Uterus (tissue), 4 donors: ENCODE results near the gene CITED4. TPM values are rescaled to one million over a fixed set of nuclear protein-coding genes. Genes with fewer than 3 reads are reported as not detected.

Experiments used
- DNase-seq, 2 donors: peaks; one replicate each; pipeline ENCODE4 v3.0.0-alpha.2; 2019 to 2020
- H3K27ac ChIP-seq, 2 donors: fragments of 200-600 bp; sonication (generic); 1 replicate in 1 of 2; 2 replicates in 1 of 2; pipeline ENCODE4 v1.5.1; 2016 to 2018
- H3K27me3 ChIP-seq, 2 donors: fragments of 200-600 bp; sonication (generic); one replicate each; pipeline ENCODE4 v1.5.1; 2018 to 2019; ENCODE audit warnings: control low read depth in 1 of 2
- H3K36me3 ChIP-seq, 2 donors: fragments of 200-600 bp; sonication (generic); one replicate each; pipeline ENCODE4 v1.5.1; 2019; ENCODE audit warnings: control low read depth in 1 of 2
- H3K4me1 ChIP-seq, 2 donors: fragments of 200-600 bp; sonication (generic); one replicate each; pipeline ENCODE4 v1.5.1; 2018 to 2019; ENCODE audit warnings: control low read depth in 1 of 2
- H3K4me3 ChIP-seq, 2 donors: fragments of 200-600 bp; sonication (generic); 1 replicate in 1 of 2; 2 replicates in 1 of 2; pipeline ENCODE4 v1.5.1; 2018 to 2019; ENCODE audit warnings: mild to moderate bottlenecking in 1 of 2
- H3K9me3 ChIP-seq, 2 donors: fragments of 200-600 bp; sonication (generic); one replicate each; pipeline ENCODE4 v1.5.1; 2019; ENCODE audit warnings: control low read depth in 1 of 2
- POLR2A ChIP-seq, 2 donors: fragments of 450-650 bp; IDR thresholded peaks; one replicate each; pipeline ENCODE4 v1.6.1; 2016; ENCODE audit warnings: antibody characterized with exemption in 2 of 2, mild to moderate bottlenecking in 1 of 2, moderate library complexity in 1 of 2
- intact Hi-C: fragments of 100-400 bp; cut with DNase I; formaldehyde crosslinking; loops from one replicate; pipeline ENCODE4 v1.15.1; 2023; ENCODE audit warnings: low total_unique reads
- total RNA-seq, 4 donors: library from RNA; depleted of rRNA in 3 of 4; stranded (reverse); fragments of >200 nt in 3 of 4; gene quantifications; one replicate each; pipeline versions ENCODE4 v1.1.0 to v1.2.4, GENCODE V29; 2014 to 2023
- TF ChIP-seq, protein P1 (sequence below), 4 experiments: fragments of 200-600 bp in 2 of 4; fragments of 450-650 bp in 2 of 4; sonication (generic) in 2 of 4; IDR thresholded peaks; one replicate each; pipeline ENCODE4 v1.5.1; 2016 to 2019; ENCODE audit warnings: antibody characterized with exemption in 4 of 4, mild to moderate bottlenecking in 2 of 4, moderate library complexity in 1 of 4
- donor health status: DM: yes; HTN: yes; CAD: no.

Gene CITED4
- total RNA-seq, 4 donors from 2014 or later, result 4.1 to 99.9 (median 19.9) TPM

DNA sequence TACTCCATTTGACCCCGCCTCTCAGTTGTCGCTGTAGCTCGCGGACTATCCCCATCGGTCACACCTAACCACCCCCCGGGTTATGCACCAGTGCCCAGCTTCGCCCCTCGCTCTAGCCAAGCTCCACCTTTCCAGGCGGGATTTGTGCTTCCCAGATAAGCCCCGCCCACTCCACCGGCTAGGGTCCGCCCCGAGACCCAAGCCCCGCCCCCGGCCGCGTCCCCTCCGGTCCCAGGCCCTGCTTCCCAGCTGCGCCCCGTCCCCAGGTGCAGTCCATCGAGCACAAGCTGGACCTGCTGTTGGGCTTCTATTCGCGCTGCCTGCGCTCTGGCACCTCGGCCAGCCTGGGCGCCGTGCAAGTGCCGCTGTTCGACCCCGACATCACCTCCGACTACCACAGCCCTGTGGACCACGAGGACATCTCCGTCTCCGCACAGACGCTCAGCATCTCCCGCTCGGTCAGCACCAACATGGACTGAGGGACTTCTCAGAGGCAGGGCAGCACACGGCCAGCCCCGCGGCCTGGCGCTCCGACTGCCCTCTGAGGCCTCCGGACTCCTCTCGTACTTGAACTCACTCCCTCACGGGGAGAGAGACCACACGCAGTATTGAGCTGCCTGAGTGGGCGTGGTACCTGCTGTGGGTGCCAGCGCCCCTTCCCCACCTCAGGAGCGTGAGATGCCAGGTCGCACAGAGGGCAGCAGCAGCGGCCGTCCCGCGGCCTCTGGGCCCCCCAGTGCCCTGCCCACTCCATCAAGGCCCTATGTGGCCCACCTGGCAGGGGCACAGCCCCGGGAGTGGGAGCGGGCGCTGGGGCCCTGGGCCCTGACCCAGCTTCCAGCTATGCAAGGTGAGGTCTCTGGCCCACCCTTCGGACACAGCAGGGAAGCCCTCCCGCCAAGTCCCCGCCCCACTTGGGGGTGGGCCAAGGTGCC lies 23.9 kb downstream of the CITED4 start:
- H3K36me3 ChIP-seq, result no peaks in the 10 kb centered on the region
- no peaks in the 10 kb centered on the region for H3K27me3 ChIP-seq
- no peaks in the 10 kb centered on the region for H3K9me3 ChIP-seq
- no peak for TF ChIP-seq POLR2A (IDR thresholded peaks at IDR 0.05)
- no peak overlapping the region for H3K4me3 ChIP-seq
- H3K27ac ChIP-seq, result no peak overlapping the region
- H3K4me1 ChIP-seq, result no peaks in the 10 kb centered on the region
- DNase-seq, result no peak
- intact Hi-C loops, result no loop called here

DNA sequence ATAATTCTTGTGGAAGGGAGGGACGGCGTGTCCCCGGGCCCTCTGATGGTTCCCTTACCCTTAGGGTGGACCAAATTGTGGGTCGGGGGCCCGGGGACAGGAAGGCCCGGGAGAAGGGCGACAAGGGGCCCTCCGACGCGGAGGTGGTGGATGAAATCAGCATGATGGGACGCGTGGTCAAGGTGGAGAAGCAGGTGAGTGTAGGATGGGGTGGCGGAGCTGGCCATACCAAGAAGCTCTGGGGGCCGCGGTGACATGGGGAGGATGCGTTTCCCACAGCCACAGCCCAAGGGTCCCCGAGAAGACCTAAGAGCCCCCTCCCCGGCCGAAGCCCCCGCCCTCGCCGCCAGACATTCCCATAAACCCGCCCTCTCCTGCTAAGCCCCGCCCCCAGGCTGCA lies 24.6 kb downstream of the CITED4 start:
- Histone ChIP-seq H3K4me3 (no peak overlapping the region), H3K36me3 (no peaks in the 10 kb centered on the region), H3K9me3 (no peaks in the 10 kb centered on the region), H3K27ac (no peak overlapping the region), H3K27me3 (no peaks in the 10 kb centered on the region), H3K4me1 (no peaks in the 10 kb centered on the region)
- no peak for TF ChIP-seq POLR2A (IDR thresholded peaks at IDR 0.05)
- TF ChIP-seq, protein P1, sequence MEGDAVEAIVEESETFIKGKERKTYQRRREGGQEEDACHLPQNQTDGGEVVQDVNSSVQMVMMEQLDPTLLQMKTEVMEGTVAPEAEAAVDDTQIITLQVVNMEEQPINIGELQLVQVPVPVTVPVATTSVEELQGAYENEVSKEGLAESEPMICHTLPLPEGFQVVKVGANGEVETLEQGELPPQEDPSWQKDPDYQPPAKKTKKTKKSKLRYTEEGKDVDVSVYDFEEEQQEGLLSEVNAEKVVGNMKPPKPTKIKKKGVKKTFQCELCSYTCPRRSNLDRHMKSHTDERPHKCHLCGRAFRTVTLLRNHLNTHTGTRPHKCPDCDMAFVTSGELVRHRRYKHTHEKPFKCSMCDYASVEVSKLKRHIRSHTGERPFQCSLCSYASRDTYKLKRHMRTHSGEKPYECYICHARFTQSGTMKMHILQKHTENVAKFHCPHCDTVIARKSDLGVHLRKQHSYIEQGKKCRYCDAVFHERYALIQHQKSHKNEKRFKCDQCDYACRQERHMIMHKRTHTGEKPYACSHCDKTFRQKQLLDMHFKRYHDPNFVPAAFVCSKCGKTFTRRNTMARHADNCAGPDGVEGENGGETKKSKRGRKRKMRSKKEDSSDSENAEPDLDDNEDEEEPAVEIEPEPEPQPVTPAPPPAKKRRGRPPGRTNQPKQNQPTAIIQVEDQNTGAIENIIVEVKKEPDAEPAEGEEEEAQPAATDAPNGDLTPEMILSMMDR (IDR thresholded peaks at IDR 0.05), result no peak
- no peak for DNase-seq
- intact Hi-C loops, result no loop called here

DNA sequence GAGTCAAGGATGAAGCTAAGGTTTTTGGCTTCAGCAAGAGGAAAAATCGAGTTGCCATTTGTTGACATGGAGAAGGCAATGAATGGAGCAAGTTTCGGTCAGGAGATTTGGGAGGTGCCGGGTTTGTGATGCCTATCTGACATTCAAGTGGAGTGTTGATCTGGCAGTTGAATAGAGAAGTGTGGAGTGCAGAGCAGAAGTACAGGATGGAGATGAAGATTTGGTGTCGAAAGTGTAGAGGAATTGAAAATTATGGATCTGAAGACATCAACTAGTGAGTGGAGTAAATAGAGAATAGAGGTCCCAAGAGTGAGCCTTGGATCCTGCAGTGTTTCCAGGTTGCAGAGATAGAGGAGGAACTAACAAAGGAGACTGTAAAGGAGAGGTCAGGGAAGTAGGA lies 25.9 kb downstream of the CITED4 start:
- TF ChIP-seq POLR2A (IDR thresholded peaks at IDR 0.05), result no peak
- TF ChIP-seq, protein P1 (IDR thresholded peaks at IDR 0.05), result no peak
- intact Hi-C loops, result no loop called here
- Histone ChIP-seq H3K4me3 (no peak overlapping the region), H3K4me1 (no peaks in the 10 kb centered on the region), H3K9me3 (no peaks in the 10 kb centered on the region), H3K27me3 (no peaks in the 10 kb centered on the region), H3K27ac (no peak overlapping the region), H3K36me3 (no peaks in the 10 kb centered on the region)
- DNase-seq, result no peak

DNA sequence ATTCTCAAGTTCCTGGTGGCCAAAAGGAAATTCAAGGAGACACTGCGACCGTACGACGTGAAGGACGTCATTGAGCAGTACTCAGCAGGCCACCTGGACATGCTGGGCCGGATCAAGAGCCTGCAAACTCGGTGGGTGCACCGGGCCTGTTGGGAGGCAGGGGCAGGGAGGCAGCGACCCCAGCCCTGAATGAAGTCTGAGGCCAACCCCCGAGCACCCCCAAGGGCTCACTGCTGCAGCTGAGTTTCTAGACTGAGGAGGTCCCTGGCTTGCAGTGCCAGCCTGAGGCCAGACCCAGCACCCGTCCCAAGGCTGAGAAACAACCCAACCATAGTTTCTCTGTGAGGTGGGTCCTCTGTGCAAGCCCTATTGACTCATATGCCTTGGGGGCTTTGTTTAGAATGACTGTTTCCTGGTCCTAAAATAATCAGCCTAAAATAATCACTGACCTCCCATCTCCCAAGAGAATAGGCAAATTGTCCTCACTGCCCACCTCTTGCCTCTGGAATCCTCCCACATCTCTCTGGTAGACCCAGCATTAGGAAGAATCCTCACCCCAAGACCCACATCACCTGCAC lies 27.1 kb downstream of the CITED4 start:
- no peak for DNase-seq
- intact Hi-C loops, result no loop called here
- Histone ChIP-seq H3K27ac (no peak overlapping the region), H3K4me1 (no peaks in the 10 kb centered on the region), H3K9me3 (no peaks in the 10 kb centered on the region), H3K4me3 (no peak overlapping the region), H3K36me3 (no peaks in the 10 kb centered on the region), H3K27me3 (no peaks in the 10 kb centered on the region)
- no peak for TF ChIP-seq POLR2A (IDR thresholded peaks at IDR 0.05)
- TF ChIP-seq, protein P1 (IDR thresholded peaks at IDR 0.05), result no peak

DNA sequence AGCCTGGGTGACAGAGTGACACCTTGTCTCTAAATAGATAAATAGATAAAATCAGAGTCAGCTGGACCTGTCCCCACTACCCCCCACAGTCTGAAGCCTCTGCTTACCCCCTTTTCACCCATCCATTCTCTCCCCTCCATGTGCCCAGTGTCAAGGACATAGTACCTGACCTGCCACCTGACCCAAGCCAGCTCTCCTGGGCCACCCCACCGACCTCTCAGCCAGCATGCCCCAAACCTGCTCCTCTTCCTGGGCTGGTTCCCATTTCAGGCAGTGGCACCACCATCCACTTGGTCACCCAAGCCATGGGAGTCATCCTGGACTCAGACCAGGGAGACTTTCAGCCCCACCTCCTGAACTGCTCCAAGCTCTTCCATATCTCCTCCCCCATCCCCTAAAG lies 28.2 kb downstream of the CITED4 start:
- no peaks in the 10 kb centered on the region for H3K9me3 ChIP-seq
- H3K4me3 ChIP-seq, result no peak overlapping the region
- no peak overlapping the region for H3K27ac ChIP-seq
- TF ChIP-seq, protein P1 (IDR thresholded peaks at IDR 0.05), result no peak
- no peak for TF ChIP-seq POLR2A (IDR thresholded peaks at IDR 0.05)
- H3K4me1 ChIP-seq, result no peaks in the 10 kb centered on the region
- H3K27me3 ChIP-seq, result no peaks in the 10 kb centered on the region
- intact Hi-C loops, result no loop called here
- no peaks in the 10 kb centered on the region for H3K36me3 ChIP-seq
- no peak for DNase-seq
